GM23338 (cell line): ENCODE results near the gene ATRIP. TPM values are rescaled to one million over a fixed set of nuclear protein-coding genes. Genes with fewer than 3 reads are reported as not detected.

Experiments
- ATAC-seq: fragments of 200-7000 bp; cut with Tn5 transposase; 3 replicates; pipeline ENCODE4 v1.9.1; 2020
- DNase-seq: peaks from one replicate; pipeline ENCODE4 v3.0.0-alpha.2; 2015; ENCODE audit warnings: low spot score
- H2AFZ ChIP-seq: fragments of 200-600 bp; sonication (generic); 2 replicates; pipeline ENCODE4 v1.8.0; 2016; ENCODE audit warnings: antibody characterized with exemption, mild to moderate bottlenecking, moderate library complexity
- H3F3A ChIP-seq: fragments of 200-600 bp; sonication (generic); replicated peaks from 2 replicates; pipeline ENCODE4 v1.8.0; 2017; ENCODE audit warnings: antibody characterized with exemption, mixed run types, low read depth
- H3K27ac ChIP-seq: fragments of 200-600 bp; sonication (generic); 2 replicates; pipeline ENCODE4 v1.6.1; 2016; ENCODE audit warnings: low read depth
- H3K27me3 ChIP-seq: fragments of 200-600 bp; sonication (generic); 2 replicates; pipeline ENCODE4 v1.8.0; 2016; ENCODE audit warnings: mild to moderate bottlenecking, mixed run types, moderate library complexity; ENCODE audit not compliant: insufficient read depth
- H3K36me3 ChIP-seq: fragments of 200-600 bp; sonication (generic); 2 replicates; pipeline ENCODE4 v1.8.0; 2016; ENCODE audit warnings: mild to moderate bottlenecking; ENCODE audit not compliant: insufficient read depth
- H3K4me1 ChIP-seq: fragments of 200-600 bp; sonication (generic); 2 replicates; pipeline ENCODE4 v1.8.0; 2016; ENCODE audit warnings: mild to moderate bottlenecking, moderate library complexity; ENCODE audit not compliant: insufficient read depth
- H3K4me2 ChIP-seq: fragments of 200-600 bp; sonication (generic); 2 replicates; pipeline ENCODE4 v1.7.1; 2017; ENCODE audit warnings: mixed run types
- H3K4me3 ChIP-seq: fragments of 200-600 bp; sonication (generic); 2 replicates; pipeline ENCODE4 v1.6.1; 2016; ENCODE audit warnings: mixed run types
- H3K79me2 ChIP-seq: fragments of 200-600 bp; sonication (generic); replicated peaks from 2 replicates; pipeline ENCODE4 v1.8.0; 2017; ENCODE audit warnings: mild to moderate bottlenecking; ENCODE audit not compliant: insufficient read depth
- H3K9me2 ChIP-seq: fragments of 200-600 bp; sonication (generic); 2 replicates; pipeline ENCODE4 v1.8.0; 2017; ENCODE audit not compliant: insufficient read depth
- H4K20me1 ChIP-seq: fragments of 200-600 bp; sonication (generic); replicated peaks from 2 replicates; pipeline ENCODE4 v1.8.0; 2017; ENCODE audit warnings: mild to moderate bottlenecking; ENCODE audit not compliant: insufficient read depth
- H3K27ac Mint-ChIP-seq: 2 replicates; pipeline ENCODE4 v1.8.0; 2020; ENCODE audit warnings: inconsistent platforms, mild to moderate bottlenecking, moderate library complexity, mixed read lengths
- H3K27me3 Mint-ChIP-seq: 3 replicates; pipeline ENCODE4 v1.8.0; 2022; ENCODE audit warnings: low read depth, mild to moderate bottlenecking, moderate library complexity, mixed read lengths, inconsistent platforms; ENCODE audit not compliant: insufficient read depth, poor library complexity
- H3K36me3 Mint-ChIP-seq: 3 replicates; pipeline ENCODE4 v1.8.0; 2021; ENCODE audit warnings: low read depth, mild to moderate bottlenecking, inconsistent platforms, moderate library complexity, mixed read lengths
- H3K4me1 Mint-ChIP-seq: 3 replicates; pipeline ENCODE4 v1.8.0; 2020; ENCODE audit warnings: mild to moderate bottlenecking, inconsistent platforms, mixed read lengths
- H3K4me3 Mint-ChIP-seq: 3 replicates; pipeline ENCODE4 v1.8.0; 2021; ENCODE audit warnings: moderate library complexity, mild to moderate bottlenecking, inconsistent platforms, mixed read lengths
- H3K9me3 Mint-ChIP-seq: 3 replicates; pipeline ENCODE4 v1.8.0; 2020; ENCODE audit warnings: moderate library complexity, mild to moderate bottlenecking, inconsistent platforms, mixed read lengths
- CREB1 ChIP-seq: fragments of 250-450 bp; sonication (Bioruptor Pico); IDR thresholded peaks from 2 replicates; pipeline ENCODE4 v1.5.0; 2020; ENCODE audit warnings: low read depth, mild to moderate bottlenecking, moderate library complexity
- EZH2 ChIP-seq: fragments of 200-600 bp; sonication (generic); IDR thresholded peaks from one replicate; pipeline ENCODE4 v1.8.0; 2017; ENCODE audit warnings: antibody characterized with exemption, mild to moderate bottlenecking, low read depth; ENCODE audit not compliant: unreplicated experiment
- EZH2phosphoT487 ChIP-seq: fragments of 200-600 bp; sonication (generic); IDR thresholded peaks from one replicate; pipeline ENCODE4 v1.8.1; 2018; ENCODE audit warnings: antibody characterized with exemption; ENCODE audit not compliant: unreplicated experiment
- JUNB ChIP-seq: IDR thresholded peaks from one replicate; pipeline ENCODE4 v1.6.1; 2016; ENCODE audit warnings: antibody characterized with exemption; ENCODE audit not compliant: unreplicated experiment
- NANOG ChIP-seq: IDR thresholded peaks from 2 replicates; pipeline ENCODE4 v1.6.1; 2016; ENCODE audit warnings: antibody characterized with exemption, borderline replicate concordance
- POLR2AphosphoS5 ChIP-seq: IDR thresholded peaks from 2 replicates; pipeline ENCODE4 v1.6.1; 2016; ENCODE audit warnings: antibody characterized with exemption, low read depth
- REST ChIP-seq: IDR thresholded peaks from one replicate; pipeline ENCODE4 v1.6.1; 2018; ENCODE audit warnings: antibody characterized with exemption; ENCODE audit not compliant: unreplicated experiment
- STAT1 ChIP-seq: IDR thresholded peaks from one replicate; pipeline ENCODE4 v1.6.1; 2016; ENCODE audit warnings: antibody characterized with exemption; ENCODE audit not compliant: unreplicated experiment
- ZNF114 ChIP-seq: fragments of 250-450 bp; sonication (Bioruptor Pico); IDR thresholded peaks from 2 replicates; pipeline ENCODE4 v1.5.0; 2020; ENCODE audit warnings: mild to moderate bottlenecking, moderate library complexity
- ZNF331 ChIP-seq: fragments of 250-450 bp; sonication (Bioruptor Pico); IDR thresholded peaks from 2 replicates; pipeline ENCODE4 v1.5.0; 2020; ENCODE audit warnings: low read depth, mild to moderate bottlenecking, moderate library complexity
- polyA plus RNA-seq: library from polyadenylated mRNA; unstranded; fragments of >200 nt; fragmentation: Nextera tagmentation; extraction: Ambion mirVana; gene quantifications from 2 replicates; pipeline ENCODE4 v1.2.1, GENCODE V29; 2016
- total RNA-seq: library from RNA; depleted of rRNA; stranded (reverse); fragments of >200 nt; shearing (Covaris generic); gene quantifications from 2 replicates; pipeline ENCODE4 v1.2.3, GENCODE V29; 2014
- TF ChIP-seq, protein P1 (sequence below), 2 experiments: fragments of 200-600 bp in 1 of 2; sonication (generic) in 1 of 2; conservative IDR thresholded peaks; 2 replicates each; pipeline versions ENCODE4 v1.5.1 to v1.6.1; 2016 to 2017; ENCODE audit warnings: antibody characterized with exemption in 2 of 2, low read depth in 2 of 2, mild to moderate bottlenecking in 2 of 2, moderate library complexity in 1 of 2
- TF ChIP-seq, protein P2 (sequence below): IDR thresholded peaks from 2 replicates; pipeline ENCODE4 v1.6.1; 2016; ENCODE audit warnings: antibody characterized with exemption
- TF ChIP-seq, protein P3 (sequence below): fragments of 250-450 bp; sonication (Bioruptor Pico); IDR thresholded peaks from 2 replicates; pipeline ENCODE4 v1.5.0; 2020; ENCODE audit warnings: mild to moderate bottlenecking, moderate library complexity

Gene ATRIP
- total and polyA plus RNA-seq, 2 experiments from 2014 or later = 5.8 to 17.3 TPM

DNA sequence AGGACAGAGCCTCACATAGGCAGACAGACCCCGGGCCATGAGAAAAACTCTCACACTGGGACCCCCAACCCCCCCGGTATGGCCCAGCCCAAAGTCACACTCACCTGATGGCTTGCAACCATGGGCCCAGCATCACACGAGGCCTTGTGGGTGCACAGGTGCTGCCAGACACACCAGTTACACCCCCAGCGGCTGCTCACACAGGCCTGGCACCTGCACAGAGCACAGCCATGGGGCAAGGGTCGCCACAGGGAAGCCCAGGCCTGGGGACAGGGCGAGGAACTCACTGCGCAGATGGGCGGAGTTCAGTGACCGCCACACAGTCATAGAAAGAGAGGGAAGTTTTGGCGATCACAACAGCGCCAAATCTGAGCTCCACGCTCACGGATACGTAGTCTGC lies 26.0 kb upstream of the ATRIP start:
- Histone ChIP-seq H4K20me1 (peaks cover 24% of the 10 kb centered on the region), H3K9me2 (no peaks in the 10 kb centered on the region), H3K27me3 (no peaks in the 10 kb centered on the region), H3F3A (no peaks in the 10 kb centered on the region; the same call in 1 of the 2 replicates), H2AFZ (no peak overlapping the region), H3K79me2 (peaks cover 33% of the 10 kb centered on the region), H3K4me2 (no peak overlapping the region), H3K27ac (no peak overlapping the region), H3K36me3 (peaks cover 8% of the 10 kb centered on the region; the same call in 1 of the 2 replicates), H3K4me3 (no peak overlapping the region), H3K4me1 (no peaks in the 10 kb centered on the region)
- Mint-ChIP-seq H3K27ac (no peak overlapping the region), H3K9me3 (no peaks in the 10 kb centered on the region), H3K27me3 (peaks cover 7% of the 10 kb centered on the region), H3K36me3 (peaks cover 65% of the 10 kb centered on the region), H3K4me1 (peaks cover 13% of the 10 kb centered on the region), H3K4me3 (no peak overlapping the region)
- ATAC-seq (no peak), DNase-seq (no peak)
- TF ChIP-seq, protein P1, sequence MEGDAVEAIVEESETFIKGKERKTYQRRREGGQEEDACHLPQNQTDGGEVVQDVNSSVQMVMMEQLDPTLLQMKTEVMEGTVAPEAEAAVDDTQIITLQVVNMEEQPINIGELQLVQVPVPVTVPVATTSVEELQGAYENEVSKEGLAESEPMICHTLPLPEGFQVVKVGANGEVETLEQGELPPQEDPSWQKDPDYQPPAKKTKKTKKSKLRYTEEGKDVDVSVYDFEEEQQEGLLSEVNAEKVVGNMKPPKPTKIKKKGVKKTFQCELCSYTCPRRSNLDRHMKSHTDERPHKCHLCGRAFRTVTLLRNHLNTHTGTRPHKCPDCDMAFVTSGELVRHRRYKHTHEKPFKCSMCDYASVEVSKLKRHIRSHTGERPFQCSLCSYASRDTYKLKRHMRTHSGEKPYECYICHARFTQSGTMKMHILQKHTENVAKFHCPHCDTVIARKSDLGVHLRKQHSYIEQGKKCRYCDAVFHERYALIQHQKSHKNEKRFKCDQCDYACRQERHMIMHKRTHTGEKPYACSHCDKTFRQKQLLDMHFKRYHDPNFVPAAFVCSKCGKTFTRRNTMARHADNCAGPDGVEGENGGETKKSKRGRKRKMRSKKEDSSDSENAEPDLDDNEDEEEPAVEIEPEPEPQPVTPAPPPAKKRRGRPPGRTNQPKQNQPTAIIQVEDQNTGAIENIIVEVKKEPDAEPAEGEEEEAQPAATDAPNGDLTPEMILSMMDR (conservative IDR thresholded peaks at IDR 0.05; ENCODE audit: low read depth in 2 of 2) = no peak
- TF ChIP-seq ZNF114 (CRISPR knock-in tag) = no peak
- TF ChIP-seq NANOG = no peak
- TF ChIP-seq EZH2 = no peak
- TF ChIP-seq ZNF331 (CRISPR knock-in tag) = no peak
- no peak for TF ChIP-seq JUNB
- TF ChIP-seq, protein P2, sequence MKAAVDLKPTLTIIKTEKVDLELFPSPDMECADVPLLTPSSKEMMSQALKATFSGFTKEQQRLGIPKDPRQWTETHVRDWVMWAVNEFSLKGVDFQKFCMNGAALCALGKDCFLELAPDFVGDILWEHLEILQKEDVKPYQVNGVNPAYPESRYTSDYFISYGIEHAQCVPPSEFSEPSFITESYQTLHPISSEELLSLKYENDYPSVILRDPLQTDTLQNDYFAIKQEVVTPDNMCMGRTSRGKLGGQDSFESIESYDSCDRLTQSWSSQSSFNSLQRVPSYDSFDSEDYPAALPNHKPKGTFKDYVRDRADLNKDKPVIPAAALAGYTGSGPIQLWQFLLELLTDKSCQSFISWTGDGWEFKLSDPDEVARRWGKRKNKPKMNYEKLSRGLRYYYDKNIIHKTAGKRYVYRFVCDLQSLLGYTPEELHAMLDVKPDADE = no peak
- TF ChIP-seq EZH2phosphoT487 = no peak
- TF ChIP-seq POLR2AphosphoS5 = no peak
- no peak for TF ChIP-seq REST
- TF ChIP-seq, protein P3, sequence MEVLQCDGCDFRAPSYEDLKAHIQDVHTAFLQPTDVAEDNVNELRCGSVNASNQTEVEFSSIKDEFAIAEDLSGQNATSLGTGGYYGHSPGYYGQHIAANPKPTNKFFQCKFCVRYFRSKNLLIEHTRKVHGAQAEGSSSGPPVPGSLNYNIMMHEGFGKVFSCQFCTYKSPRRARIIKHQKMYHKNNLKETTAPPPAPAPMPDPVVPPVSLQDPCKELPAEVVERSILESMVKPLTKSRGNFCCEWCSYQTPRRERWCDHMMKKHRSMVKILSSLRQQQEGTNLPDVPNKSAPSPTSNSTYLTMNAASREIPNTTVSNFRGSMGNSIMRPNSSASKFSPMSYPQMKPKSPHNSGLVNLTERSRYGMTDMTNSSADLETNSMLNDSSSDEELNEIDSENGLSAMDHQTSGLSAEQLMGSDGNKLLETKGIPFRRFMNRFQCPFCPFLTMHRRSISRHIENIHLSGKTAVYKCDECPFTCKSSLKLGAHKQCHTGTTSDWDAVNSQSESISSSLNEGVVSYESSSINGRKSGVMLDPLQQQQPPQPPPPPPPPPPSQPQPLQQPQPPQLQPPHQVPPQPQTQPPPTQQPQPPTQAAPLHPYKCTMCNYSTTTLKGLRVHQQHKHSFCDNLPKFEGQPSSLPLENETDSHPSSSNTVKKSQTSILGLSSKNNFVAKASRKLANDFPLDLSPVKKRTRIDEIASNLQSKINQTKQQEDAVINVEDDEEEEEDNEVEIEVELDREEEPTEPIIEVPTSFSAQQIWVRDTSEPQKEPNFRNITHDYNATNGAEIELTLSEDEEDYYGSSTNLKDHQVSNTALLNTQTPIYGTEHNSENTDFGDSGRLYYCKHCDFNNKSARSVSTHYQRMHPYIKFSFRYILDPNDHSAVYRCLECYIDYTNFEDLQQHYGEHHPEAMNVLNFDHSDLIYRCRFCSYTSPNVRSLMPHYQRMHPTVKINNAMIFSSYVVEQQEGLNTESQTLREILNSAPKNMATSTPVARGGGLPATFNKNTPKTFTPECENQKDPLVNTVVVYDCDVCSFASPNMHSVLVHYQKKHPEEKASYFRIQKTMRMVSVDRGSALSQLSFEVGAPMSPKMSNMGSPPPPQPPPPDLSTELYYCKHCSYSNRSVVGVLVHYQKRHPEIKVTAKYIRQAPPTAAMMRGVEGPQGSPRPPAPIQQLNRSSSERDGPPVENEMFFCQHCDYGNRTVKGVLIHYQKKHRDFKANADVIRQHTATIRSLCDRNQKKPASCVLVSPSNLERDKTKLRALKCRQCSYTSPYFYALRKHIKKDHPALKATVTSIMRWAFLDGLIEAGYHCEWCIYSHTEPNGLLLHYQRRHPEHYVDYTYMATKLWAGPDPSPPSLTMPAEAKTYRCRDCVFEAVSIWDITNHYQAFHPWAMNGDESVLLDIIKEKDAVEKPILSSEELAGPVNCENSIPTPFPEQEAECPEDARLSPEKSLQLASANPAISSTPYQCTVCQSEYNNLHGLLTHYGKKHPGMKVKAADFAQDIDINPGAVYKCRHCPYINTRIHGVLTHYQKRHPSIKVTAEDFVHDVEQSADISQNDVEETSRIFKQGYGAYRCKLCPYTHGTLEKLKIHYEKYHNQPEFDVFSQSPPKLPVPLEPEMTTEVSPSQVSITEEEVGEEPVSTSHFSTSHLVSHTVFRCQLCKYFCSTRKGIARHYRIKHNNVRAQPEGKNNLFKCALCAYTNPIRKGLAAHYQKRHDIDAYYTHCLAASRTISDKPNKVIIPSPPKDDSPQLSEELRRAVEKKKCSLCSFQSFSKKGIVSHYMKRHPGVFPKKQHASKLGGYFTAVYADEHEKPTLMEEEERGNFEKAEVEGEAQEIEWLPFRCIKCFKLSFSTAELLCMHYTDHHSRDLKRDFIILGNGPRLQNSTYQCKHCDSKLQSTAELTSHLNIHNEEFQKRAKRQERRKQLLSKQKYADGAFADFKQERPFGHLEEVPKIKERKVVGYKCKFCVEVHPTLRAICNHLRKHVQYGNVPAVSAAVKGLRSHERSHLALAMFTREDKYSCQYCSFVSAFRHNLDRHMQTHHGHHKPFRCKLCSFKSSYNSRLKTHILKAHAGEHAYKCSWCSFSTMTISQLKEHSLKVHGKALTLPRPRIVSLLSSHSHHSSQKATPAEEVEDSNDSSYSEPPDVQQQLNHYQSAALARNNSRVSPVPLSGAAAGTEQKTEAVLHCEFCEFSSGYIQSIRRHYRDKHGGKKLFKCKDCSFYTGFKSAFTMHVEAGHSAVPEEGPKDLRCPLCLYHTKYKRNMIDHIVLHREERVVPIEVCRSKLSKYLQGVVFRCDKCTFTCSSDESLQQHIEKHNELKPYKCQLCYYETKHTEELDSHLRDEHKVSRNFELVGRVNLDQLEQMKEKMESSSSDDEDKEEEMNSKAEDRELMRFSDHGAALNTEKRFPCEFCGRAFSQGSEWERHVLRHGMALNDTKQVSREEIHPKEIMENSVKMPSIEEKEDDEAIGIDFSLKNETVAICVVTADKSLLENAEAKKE (CRISPR knock-in tag) = no peak
- TF ChIP-seq CREB1 = no peak
- TF ChIP-seq STAT1 = no peak
